Measurements from ENCODE around the gene ACSL1.
"Not testable (repeated sequence)": the region's sequence is repeated elsewhere in the genome, so short reads cannot be mapped to it uniquely, and the experiment has no call there.

The ACSL1 gene

GRCh38 chr4:184839075-184839399 lies 13.3 kb upstream of the ACSL1 start:
- DNase-seq = not testable (repeated sequence)

DNA sequence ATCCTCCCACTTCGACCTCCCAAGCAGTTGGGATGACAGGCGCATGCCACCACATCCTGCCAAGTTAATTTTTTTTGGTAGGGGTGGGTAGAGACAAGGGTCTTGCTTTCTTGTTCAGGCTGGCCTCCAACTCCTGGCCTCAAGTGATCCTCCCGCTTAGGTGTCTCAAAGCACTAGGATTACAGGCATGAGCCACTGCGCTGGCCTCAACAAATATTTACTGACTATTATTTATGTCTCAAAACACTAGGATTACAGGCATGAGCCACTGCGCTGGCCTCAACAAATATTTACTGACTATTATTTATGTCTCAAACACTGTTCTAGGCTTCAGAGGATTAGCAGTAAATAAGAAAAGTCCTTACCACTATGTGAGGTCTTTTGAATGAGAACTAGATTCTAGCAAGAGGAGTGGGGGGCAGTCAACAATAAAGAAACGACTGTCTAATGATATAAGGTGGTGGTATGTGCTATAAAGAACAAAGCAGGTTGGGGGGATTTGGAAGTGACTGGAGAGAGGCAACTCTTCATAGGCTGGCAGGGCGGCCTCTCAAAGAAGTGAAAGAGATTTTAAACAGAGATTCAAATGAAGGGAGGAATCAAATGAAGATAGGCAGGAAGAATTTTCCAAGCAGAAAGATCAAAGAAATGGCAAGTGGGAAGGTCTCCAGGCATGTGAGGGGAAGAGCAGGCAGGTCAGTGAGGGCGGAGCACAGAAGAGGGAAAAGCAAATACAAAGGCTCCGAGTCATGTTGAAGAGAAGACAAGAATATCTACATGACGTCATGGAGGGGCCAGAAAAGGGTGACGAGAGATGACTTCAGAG lies 12.7 kb upstream of the ACSL1 start:
- peak; percentile 76 for DNase-seq

GRCh38 chr4:184836613-184837012 lies 10.8 kb upstream of the ACSL1 start:
- no peak for DNase-seq

GRCh38 chr4:184833046-184833838 lies 7.5 kb upstream of the ACSL1 start:
- DNase-seq = no peak

DNA sequence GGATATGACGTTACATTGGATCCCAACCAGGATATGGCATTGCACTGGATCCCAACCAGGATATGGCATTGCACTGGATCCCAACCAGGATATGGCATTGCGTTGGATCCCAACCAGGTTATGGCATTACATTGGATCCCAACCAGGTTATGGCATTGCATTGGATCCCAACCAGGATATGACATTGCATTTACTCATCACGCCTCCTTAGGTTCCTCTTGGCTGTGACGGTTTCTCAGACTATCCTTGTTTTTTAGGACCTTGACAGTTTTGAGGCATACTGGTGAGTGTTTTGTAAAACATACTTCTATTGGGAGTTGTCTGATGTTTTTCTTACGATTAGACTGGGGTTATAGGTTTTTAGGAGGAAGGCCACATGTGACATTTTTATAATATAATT lies 5.4 kb upstream of the ACSL1 start:
- no peak for DNase-seq

- peak; percentile 30 for DNase-seq
These were observed 1.0 kb upstream of the ACSL1 start for GRCh38 chr4:184826691-184827270.

DNA sequence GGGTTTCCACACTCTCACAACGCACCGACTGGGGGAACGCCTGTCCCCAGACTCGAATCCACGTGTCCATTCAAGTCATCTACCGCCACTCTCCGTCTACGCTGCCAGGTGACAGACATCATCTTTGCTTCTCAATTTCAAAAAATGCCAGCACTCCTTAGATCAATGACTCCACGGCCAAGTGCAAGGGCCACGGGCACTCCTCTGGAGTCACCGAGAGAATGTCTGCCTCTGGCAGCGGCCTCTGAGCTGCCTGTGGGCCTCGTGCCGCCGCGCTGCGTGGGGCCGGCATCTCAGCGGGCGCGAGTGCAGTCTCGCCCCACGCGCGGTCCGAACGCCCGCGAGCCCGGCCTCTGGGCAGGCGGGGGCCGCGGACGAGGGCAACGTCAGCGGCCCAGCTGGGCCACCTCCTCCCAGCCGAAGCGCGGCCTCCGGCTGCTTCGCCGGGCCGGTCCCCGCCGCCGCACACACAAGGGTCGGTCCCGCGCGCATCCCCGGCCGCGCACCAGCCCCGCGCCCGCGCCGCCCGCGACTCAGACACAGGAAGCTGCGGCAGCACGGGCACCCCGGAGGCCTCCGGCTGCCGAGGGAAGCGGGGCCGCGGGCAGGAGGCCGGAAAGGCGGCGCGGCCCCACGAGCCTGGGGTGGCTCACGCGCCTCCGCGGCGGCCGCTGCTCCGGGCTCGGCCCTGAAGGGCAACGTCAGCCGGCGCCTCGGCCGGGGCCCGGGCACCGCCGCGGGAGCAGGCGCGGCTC lies 450 bp downstream of the ACSL1 start:
- no peak for DNase-seq

DNA sequence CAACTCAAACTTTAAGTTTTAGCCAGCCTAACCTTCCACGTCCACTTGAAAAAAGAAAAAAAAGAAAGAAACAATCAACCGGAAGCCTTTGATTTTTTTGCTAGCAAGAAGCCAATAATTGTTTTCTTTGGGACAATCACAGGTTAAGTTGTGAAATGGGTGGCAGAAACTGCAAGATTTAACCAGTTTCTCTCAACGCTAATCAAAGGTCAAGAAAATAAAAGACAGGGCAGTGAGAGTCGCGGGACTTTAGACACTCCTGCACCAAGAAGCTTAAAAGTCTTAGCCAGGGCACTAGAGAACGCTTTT lies 1.0 kb downstream of the ACSL1 start:
- DNase-seq = no peak

DNA sequence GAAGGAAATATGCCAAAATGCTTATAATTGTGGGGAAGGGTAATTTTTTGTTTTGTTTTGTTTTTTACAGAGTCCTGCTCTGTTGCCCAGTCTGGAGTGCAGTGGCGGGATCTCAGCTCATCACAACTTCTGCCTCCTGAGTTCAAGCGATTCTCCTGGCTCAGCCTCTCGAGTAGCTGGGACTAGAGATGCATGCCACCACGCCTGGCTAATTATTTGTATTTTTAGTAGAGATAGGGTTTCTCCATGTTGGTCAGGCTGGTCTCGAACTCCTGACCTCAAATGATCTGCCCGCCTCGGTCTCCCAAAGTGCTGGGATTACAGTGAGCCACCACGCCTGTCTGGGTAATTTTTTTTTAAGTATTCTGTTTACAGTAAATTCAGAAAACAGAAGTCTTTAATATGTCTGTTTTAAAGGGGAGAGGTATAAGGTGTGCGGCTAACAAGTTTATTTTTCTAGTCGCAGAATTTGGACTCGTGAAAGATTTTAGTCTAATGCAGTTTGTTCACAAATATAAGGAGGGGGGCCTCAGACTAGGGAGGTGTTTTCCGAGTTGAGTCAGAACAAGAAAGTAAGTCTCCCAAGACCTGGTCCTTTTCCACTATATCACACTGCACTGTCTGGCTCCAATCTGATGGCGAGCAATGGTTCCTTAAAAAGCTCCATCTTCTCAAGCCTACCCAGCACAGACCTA lies 1.5 kb downstream of the ACSL1 start:
- DNase-seq = no peak

DNA sequence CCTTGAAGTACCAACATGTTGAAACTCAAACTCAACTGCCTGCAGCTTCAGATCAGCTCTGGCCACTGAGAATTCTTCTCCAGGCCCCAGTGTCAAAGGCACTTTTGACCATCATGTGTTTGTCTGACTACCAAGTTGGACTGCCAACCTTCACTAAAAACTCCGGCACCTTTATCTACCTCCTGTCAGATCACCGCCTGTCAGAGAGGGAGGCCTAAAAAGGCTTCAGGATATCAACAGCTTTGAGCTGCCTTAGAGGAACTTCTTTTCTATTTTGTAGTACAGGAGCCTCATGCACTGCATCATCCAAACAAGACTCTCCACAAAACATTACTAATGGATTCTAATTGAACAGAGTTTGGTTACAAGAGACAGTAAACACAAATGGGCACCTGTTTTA lies 2.8 kb downstream of the ACSL1 start:
- no peak for DNase-seq

GRCh38 chr4:184822356-184822755 lies 3.4 kb downstream of the ACSL1 start:
- DNase-seq = no peak

DNA sequence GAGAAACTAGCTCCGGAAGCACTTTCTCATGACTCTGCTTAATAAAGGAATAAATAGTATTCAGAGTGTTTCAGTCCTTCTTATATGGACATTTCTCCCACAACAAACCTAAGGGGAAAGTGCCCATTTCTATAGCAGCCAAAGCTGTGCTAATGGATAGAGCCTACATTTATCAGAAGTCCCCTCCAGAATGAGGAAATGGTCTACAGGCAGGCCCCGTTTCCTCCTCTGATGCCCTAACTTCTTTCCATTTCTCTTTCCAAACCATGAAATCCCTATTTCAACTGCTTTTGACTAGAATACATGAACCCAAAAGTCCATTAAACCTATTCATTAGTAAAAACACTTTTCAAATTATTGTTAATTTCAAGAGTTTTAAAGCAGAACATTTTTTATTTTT lies 4.5 kb downstream of the ACSL1 start:
- no peak for DNase-seq

DNA sequence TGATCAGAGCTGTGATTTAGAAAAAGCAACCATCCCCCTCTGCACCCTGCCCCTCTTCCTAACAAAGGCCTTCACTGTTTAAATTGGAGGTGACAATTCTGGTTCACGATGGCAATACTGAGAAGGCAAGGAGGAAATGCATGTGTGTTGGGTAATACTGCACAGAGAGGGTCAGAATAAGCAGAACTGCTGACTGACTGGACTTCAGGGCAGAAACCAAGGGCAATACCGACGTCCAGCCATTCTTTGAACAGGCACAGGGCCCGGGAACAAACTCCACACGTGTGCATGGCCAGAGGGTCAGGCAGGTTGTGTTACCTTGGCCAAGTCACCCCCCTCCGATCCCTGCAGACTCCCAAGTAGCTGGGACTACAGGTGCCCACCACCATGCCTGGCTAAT lies 6.0 kb downstream of the ACSL1 start:
- no peak for DNase-seq

DNA sequence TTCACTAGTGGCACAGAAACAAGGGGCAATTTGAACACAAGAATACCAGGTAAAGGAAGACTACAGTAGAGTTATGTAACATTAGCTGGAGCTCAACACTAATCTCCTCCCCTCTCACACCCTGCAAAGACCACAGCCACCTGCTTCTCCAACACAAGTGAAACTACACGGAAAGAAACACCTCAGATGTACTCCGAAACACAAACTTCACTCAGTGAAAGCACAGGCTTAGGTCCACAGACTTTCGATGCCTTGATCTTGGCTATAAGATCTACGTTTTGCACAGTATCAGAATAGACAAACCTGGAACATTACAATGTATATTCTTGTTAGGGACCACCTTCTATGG lies 7.6 kb downstream of the ACSL1 start:
- no peak for DNase-seq

DNA sequence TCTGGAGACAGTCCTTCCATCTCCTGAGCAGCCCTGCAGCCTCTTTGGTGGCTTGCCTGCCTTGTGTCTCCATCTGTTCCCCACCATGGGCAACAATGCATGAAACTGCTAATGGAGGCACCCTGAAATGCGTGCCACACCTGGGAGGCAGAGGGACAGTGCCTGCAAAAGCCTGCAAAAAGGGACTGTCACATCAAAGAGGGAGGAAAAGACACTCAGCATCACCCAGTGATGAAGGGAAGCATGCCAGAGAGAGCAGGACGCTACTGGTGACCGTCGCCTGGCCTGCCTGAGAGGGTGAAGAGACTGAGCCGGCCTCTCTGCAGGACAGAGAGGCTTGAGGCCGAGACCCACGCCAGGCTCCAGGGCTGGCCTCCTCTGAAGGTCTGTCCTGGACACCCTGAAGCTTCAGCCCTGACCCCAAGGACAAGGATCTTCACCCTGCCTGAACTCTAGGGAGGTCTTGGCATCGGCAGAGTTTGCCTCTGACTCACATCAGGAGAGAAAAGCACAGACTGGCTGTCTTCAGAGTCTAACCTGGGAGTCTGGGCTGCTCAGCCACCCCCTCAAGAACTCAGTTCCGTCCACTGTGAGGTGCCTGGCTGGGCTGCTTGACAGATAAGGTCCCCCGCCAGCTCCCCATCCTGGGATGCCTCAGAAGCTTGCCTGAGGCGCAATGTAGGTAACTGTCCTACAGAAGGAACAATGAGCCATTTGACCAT lies 8.1 kb downstream of the ACSL1 start:
- DNase-seq = no peak

DNA sequence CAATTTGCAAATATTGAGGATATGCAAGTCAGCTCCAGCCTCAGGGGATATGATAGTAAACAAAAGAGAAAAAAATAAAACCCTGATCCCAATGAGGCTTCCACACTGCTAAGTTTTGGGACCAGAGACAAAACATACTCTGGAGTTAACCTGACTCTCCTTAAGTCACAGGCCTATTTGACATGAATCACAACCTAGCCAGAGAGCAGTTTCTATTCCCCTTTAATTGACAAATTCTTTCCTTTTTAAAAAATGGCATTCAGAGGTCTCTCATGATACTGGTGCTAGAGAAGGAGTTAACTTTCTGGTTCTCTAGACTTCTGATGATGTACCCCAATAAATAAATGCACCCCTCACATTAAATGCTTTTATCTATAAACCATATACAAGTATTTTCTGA lies 8.8 kb downstream of the ACSL1 start:
- DNase-seq = no peak

- DNase-seq = peak; percentile 87
These were observed 10.5 kb downstream of the ACSL1 start for GRCh38 chr4:184815046-184815877.

DNA sequence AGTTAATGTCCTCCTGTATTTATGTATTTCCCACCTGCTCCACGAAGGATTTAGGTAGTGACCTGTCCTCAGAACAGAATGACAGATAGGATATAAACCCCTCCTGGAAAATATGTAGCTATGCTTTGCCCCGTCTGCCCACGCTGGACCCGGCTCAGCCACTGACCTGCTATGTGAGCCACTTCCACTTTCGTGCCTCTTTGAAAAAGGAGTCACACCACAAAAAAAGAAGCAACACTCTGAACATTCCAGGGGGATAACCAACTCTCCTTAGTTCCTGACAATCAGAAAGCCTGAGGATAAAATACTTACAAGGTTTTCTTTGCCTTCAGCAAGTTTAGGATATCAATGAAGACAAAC lies 11.1 kb downstream of the ACSL1 start:
- no peak for DNase-seq

DNA sequence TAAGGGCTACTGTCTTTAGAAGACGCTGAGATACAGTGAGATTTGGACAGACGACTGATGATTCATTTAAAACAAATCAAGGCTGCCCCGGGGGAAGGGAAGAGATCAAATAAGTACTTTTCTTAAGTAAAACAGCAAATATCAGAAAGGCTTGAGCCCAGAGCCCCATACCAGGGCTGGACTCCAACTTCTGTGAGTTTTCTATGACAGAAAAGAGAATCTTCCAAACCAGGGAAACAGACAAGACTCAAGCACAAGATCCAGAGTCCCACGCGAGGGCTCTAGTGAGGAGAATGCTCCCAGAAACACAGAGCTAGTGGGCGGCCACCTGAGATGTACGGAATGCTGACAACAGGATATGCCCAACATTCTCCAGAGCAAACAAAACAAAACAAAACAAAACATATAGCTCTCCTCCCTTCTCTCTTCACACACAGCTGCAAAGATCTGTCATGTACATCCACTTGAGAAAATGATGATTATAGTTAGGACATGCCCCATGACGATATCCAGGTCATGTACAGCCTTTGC lies 13.1 kb downstream of the ACSL1 start:
- peak; percentile 47 for DNase-seq

- DNase-seq = no peak
These were observed 13.6 kb downstream of the ACSL1 start for GRCh38 chr4:184812199-184812542.

- DNase-seq = no peak
These were observed 14.1 kb downstream of the ACSL1 start for GRCh38 chr4:184811526-184812198.
